Endodermal cell (in vitro differentiated cells): ENCODE results near the gene C3orf18. TPM values are rescaled to one million over a fixed set of nuclear protein-coding genes. Genes with fewer than 3 reads are reported as not detected.
A peak's percentile ranks its signal among the peaks of the same experiment; 100 is the strongest.

ENCODE experiments used
- DNase-seq: peaks from one replicate; pipeline ENCODE4 v3.0.0-alpha.2; 2017
- H3K27ac ChIP-seq: 2 replicates; pipeline ENCODE4 v1.5.1; 2013; ENCODE audit warnings: mild to moderate bottlenecking, low read depth, low read length, moderate library complexity
- H3K27me3 ChIP-seq: 2 replicates; pipeline ENCODE4 v1.6.1; 2013; ENCODE audit warnings: mild to moderate bottlenecking, low read length, moderate library complexity; ENCODE audit not compliant: insufficient read depth, control insufficient read depth, poor library complexity, severe bottlenecking
- H3K36me3 ChIP-seq: 2 replicates; pipeline ENCODE4 v1.7.0; 2013; ENCODE audit warnings: mild to moderate bottlenecking, low read length, moderate library complexity; ENCODE audit not compliant: control insufficient read depth, insufficient read depth
- H3K4me1 ChIP-seq: one replicate; pipeline ENCODE4 v1.7.0; 2013; ENCODE audit warnings: low read length; ENCODE audit not compliant: control insufficient read depth, insufficient read depth
- H3K4me3 ChIP-seq: 2 replicates; pipeline ENCODE4 v1.5.1; 2013; ENCODE audit warnings: mild to moderate bottlenecking, low read length, moderate library complexity
- H3K9ac ChIP-seq: 2 replicates; pipeline ENCODE4 v1.6.1; 2013; ENCODE audit warnings: mild to moderate bottlenecking, low read length, moderate library complexity; ENCODE audit not compliant: poor library complexity, severe bottlenecking; ENCODE audit errors: extremely low read depth
- H3K9me3 ChIP-seq: 2 replicates; pipeline ENCODE4 v1.6.1; 2013; ENCODE audit warnings: mild to moderate bottlenecking, low read length, moderate library complexity; ENCODE audit not compliant: control insufficient read depth
- H3K27ac Mint-ChIP-seq: 2 replicates; pipeline ENCODE4 v1.8.0; 2020; ENCODE audit warnings: mixed read lengths
- H3K27me3 Mint-ChIP-seq: 2 replicates; pipeline ENCODE4 v1.8.0; 2021; ENCODE audit warnings: mild to moderate bottlenecking, mixed read lengths; ENCODE audit not compliant: insufficient read depth
- H3K36me3 Mint-ChIP-seq: 2 replicates; pipeline ENCODE4 v1.8.0; 2020; ENCODE audit warnings: low read depth, mixed read lengths
- H3K4me1 Mint-ChIP-seq: 2 replicates; pipeline ENCODE4 v1.8.0; 2020; ENCODE audit warnings: mixed read lengths
- H3K4me3 Mint-ChIP-seq: 2 replicates; pipeline ENCODE4 v1.8.0; 2020; ENCODE audit warnings: mild to moderate bottlenecking, moderate library complexity, mixed read lengths
- H3K9me3 Mint-ChIP-seq: 2 replicates; pipeline ENCODE4 v1.8.0; 2020; ENCODE audit warnings: mild to moderate bottlenecking, mixed read lengths
- WGBS, 2 experiments: methylation state at CpG; one replicate each; pipeline versions ENCODE4 v1.1.5 to v1.1.7; 2013; ENCODE audit warnings: missing lambda C conversion rate in 2 of 2, mixed read lengths in 1 of 2; ENCODE audit not compliant: insufficient coverage in 1 of 2, insufficient read length in 1 of 2; 5-methylcytosine and 5-hydroxymethylcytosine counted together
- total RNA-seq, 2 donors: library from RNA; stranded (reverse); fragmentation: NEBNext Ultra II Directional in 1 of 2; extraction: Animal tissue kit (Norgen Biotek cat#: 25700) in 1 of 2; gene quantifications; 2 replicates in 1 of 2; 3 replicates in 1 of 2; pipeline ENCODE4 v1.2.1, GENCODE V29; 2021
- TF ChIP-seq, protein P1 (sequence below): fragments of 200-600 bp; sonication (generic); conservative IDR thresholded peaks from 2 replicates; pipeline ENCODE4 v1.5.0; 2021; ENCODE audit warnings: antibody characterized with exemption, mild to moderate bottlenecking

The C3orf18 gene
- total RNA-seq, 2 donors from 2014 or later = 14.4 to 16.9 TPM

DNA sequence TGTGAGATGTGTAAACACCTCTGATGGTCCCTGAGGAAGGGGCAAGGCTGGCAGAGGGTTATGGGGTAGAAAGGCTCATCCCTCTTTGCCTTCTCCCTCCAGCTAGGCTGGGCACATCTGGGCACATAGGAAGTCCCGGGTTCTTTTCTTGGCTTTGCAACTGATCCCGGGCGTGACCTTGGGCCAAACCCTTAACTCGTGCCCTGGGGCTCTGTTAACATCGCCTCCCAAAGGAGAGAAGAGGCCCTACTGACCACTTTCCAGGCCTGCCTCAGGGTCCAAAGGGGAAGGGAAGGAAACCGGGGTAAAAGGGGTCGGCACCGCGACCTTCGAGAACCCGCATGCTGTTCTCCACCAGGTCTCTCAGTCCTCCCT is 549 bp downstream of the C3orf18 start:
- no peaks in the 10 kb centered on the region for H3K36me3 ChIP-seq
- Mint-ChIP-seq H3K36me3 (no peaks in the 10 kb centered on the region), H3K27me3 (peaks cover 12% of the 10 kb centered on the region), H3K27ac (no peak overlapping the region), H3K4me3 (peak overlapping the region; percentile 95), H3K4me1 (peaks cover 4% of the 10 kb centered on the region), H3K9me3 (no peaks in the 10 kb centered on the region)
- no peak overlapping the region for H3K27ac ChIP-seq
- WGBS, 2 experiments = 31 to 80% methylated on average over 4 to 11 of the region's 11 CpGs
- H3K27me3 ChIP-seq = peaks cover 10% of the 10 kb centered on the region
- peaks cover 5% of the 10 kb centered on the region for H3K4me1 ChIP-seq
- peak overlapping the region; percentile 79 for H3K4me3 ChIP-seq
- TF ChIP-seq, protein P1, sequence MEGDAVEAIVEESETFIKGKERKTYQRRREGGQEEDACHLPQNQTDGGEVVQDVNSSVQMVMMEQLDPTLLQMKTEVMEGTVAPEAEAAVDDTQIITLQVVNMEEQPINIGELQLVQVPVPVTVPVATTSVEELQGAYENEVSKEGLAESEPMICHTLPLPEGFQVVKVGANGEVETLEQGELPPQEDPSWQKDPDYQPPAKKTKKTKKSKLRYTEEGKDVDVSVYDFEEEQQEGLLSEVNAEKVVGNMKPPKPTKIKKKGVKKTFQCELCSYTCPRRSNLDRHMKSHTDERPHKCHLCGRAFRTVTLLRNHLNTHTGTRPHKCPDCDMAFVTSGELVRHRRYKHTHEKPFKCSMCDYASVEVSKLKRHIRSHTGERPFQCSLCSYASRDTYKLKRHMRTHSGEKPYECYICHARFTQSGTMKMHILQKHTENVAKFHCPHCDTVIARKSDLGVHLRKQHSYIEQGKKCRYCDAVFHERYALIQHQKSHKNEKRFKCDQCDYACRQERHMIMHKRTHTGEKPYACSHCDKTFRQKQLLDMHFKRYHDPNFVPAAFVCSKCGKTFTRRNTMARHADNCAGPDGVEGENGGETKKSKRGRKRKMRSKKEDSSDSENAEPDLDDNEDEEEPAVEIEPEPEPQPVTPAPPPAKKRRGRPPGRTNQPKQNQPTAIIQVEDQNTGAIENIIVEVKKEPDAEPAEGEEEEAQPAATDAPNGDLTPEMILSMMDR = no peak
- DNase-seq = no peak
- peak overlapping the region; percentile 44 for H3K9ac ChIP-seq
- no peaks in the 10 kb centered on the region for H3K9me3 ChIP-seq

DNA sequence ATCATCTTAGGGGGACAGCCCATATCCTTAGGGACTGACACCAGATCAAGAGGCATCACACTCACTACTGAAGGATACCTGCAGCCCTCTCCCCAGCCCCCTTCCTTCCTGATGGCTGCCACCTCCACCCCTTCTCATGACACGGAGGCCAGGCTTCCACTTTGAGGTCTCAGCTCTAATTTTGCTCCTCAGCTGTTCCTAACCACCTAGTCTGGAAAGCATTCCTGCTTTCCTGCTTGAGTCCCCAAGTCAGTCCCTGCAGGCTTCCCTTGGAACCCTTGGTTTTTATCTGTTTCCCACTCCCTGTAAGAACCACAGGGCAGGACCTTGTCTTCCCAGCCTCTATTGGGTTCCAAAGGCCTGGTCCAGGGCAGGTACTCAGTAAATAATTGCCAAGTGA is 3.2 kb downstream of the C3orf18 start:
- peaks cover 2% of the 10 kb centered on the region for H3K4me1 Mint-ChIP-seq

GRCh38 chr3:50563867-50564266 is 3.7 kb downstream of the C3orf18 start:
- H3K27ac ChIP-seq = no peak overlapping the region
- H3K36me3 Mint-ChIP-seq = no peaks in the 10 kb centered on the region
- no peak overlapping the region for H3K9ac ChIP-seq
- no peak overlapping the region for H3K4me3 ChIP-seq
- no peaks in the 10 kb centered on the region for H3K9me3 ChIP-seq
- peaks cover 5% of the 10 kb centered on the region for H3K4me1 ChIP-seq
- H3K27ac Mint-ChIP-seq = no peak overlapping the region
- peaks cover 12% of the 10 kb centered on the region for H3K27me3 Mint-ChIP-seq
- no peak overlapping the region for H3K4me3 Mint-ChIP-seq
- WGBS, 2 experiments = 81 to 84% methylated on average over 2 of the region's 2 CpGs
- H3K4me1 Mint-ChIP-seq = peaks cover 2% of the 10 kb centered on the region
- no peaks in the 10 kb centered on the region for H3K36me3 ChIP-seq
- TF ChIP-seq, protein P1 = no peak
- no peaks in the 10 kb centered on the region for H3K9me3 Mint-ChIP-seq
- DNase-seq = no peak
- peaks cover 10% of the 10 kb centered on the region for H3K27me3 ChIP-seq

More for the DNA sequence above, 3.2 kb downstream of the C3orf18 start:
- Mint-ChIP-seq H3K27ac (no peak overlapping the region), H3K36me3 (no peaks in the 10 kb centered on the region), H3K4me3 (no peak overlapping the region), H3K27me3 (peaks cover 12% of the 10 kb centered on the region), H3K9me3 (no peaks in the 10 kb centered on the region)
- no peak overlapping the region for H3K9ac ChIP-seq
- TF ChIP-seq, protein P1 = no peak
- peaks cover 10% of the 10 kb centered on the region for H3K27me3 ChIP-seq
- H3K27ac ChIP-seq = no peak overlapping the region
- no peak for DNase-seq
- peaks cover 5% of the 10 kb centered on the region for H3K4me1 ChIP-seq
- no peak overlapping the region for H3K4me3 ChIP-seq
- 78 to 86% methylated on average over 1 of the region's 1 CpG for WGBS, 2 experiments
- H3K36me3 ChIP-seq = no peaks in the 10 kb centered on the region
- no peaks in the 10 kb centered on the region for H3K9me3 ChIP-seq
